Ovary (tissue), 3 donors: ENCODE measurements around the gene GRIK3.

Experiments used
- CTCF ChIP-seq, 3 donors: fragments of 450-650 bp in 2 of 3; fragments of 200-600 bp in 1 of 3; IDR thresholded peaks; one replicate each; pipeline versions ENCODE4 v1.5.1 to v1.8.0; 2016 to 2022; ENCODE audit warnings: antibody characterized with exemption in 3 of 3, mild to moderate bottlenecking in 1 of 3
- EP300 ChIP-seq: sonication (generic); formaldehyde crosslinking; IDR thresholded peaks from one replicate; pipeline ENCODE4 v1.6.1; 2017; ENCODE audit warnings: antibody characterized with exemption
- donor health status: DM: no; HTN: no; CAD: no.

GRCh38 chr1:36984675-36985074, 49.6 kb downstream of the GRIK3 start:
- TF ChIP-seq EP300 (no peak), CTCF (IDR thresholded peaks at IDR 0.05) (no peak)
